ENCODE results near the gene NBEA. TPM values are rescaled to one million over a fixed set of nuclear protein-coding genes. Genes with fewer than 3 reads are reported as not detected.

Gene NBEA
- total RNA-seq, 4 donors from 2014 or later: 0.34 to 10.3 (median 2.4) TPM

GRCh38 chr13:34900288-34900739 is 41.8 kb upstream of the NBEA start:
- H3K27me3 ChIP-seq: no peaks in the 10 kb centered on the region
- TF ChIP-seq POLR2A (IDR thresholded peaks at IDR 0.05) (no peak), CTCF (IDR thresholded peaks at IDR 0.05) (no peak)
- H3K4me3 ChIP-seq: no peak overlapping the region
- H3K36me3 ChIP-seq: no peaks in the 10 kb centered on the region
- no peaks in the 10 kb centered on the region for H3K9me3 ChIP-seq
- intact Hi-C loops (cut with DNase I): no loop called here
- H3K27ac ChIP-seq: no peak overlapping the region
- H3K4me1 ChIP-seq: no peaks in the 10 kb centered on the region
- 36 to 37% methylated on average over 2 of the region's 2 CpGs for WGBS, 2 donors
- DNase-seq: no peak

GRCh38 chr13:34901572-34901971 is 40.5 kb upstream of the NBEA start:
- Histone ChIP-seq H3K9me3 (no peaks in the 10 kb centered on the region), H3K4me3 (no peak overlapping the region), H3K4me1 (no peaks in the 10 kb centered on the region), H3K27ac (no peak overlapping the region), H3K36me3 (no peaks in the 10 kb centered on the region), H3K27me3 (no peaks in the 10 kb centered on the region)
- DNase-seq: no peak
- intact Hi-C loops (cut with DNase I): no loop called here
- WGBS, 2 donors: 67 to 81% methylated on average over 4 to 5 of the region's 5 CpGs
- TF ChIP-seq CTCF (IDR thresholded peaks at IDR 0.05) (no peak), POLR2A (IDR thresholded peaks at IDR 0.05) (no peak)

DNA sequence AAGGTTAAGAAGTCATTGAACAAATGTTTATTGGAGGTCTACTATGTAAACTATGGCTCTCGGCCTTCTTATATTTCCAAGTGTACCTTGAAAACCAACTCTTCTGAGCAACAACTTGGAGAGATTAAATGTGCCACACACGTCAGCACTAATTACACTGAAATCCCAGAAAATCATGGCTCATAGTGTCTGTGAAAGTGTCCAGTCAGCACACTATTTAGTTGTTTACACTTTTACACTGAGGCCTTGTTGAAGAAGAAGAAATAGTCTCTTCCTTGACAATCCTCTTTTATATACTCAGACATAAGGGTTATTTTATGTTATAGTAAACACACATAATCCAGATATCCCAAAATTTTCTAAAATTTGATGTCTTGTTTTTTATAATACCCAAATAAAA is 30.9 kb upstream of the NBEA start:
- Histone ChIP-seq H3K4me3 (no peak overlapping the region), H3K9me3 (no peaks in the 10 kb centered on the region), H3K4me1 (no peaks in the 10 kb centered on the region), H3K36me3 (no peaks in the 10 kb centered on the region), H3K27me3 (no peaks in the 10 kb centered on the region), H3K27ac (no peak overlapping the region)
- TF ChIP-seq CTCF (IDR thresholded peaks at IDR 0.05) (no peak), POLR2A (IDR thresholded peaks at IDR 0.05) (no peak)
- WGBS, 2 donors: 53 to 60% methylated on average over 2 of the region's 2 CpGs
- intact Hi-C loops (cut with DNase I): no loop called here
- no peak for DNase-seq

DNA sequence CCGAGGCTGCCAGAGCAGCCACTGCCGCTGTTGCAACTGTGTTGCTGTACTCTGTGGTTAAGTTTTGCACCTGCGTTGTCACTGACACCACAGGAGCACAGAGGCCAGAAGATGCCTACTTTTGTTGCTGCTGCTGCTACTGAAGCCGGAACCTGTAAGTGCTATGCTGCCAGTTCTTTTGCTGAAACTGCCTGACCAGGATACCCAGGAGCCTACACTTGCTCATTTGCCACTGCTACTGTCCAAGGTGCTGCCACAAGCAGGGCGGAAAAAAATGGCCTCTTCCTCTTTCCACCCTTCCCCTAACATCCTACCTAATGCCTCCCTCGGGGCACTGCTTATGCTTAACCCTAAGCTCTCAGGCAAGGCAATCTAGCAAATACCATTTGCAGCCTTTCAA is 29.0 kb upstream of the NBEA start:
- Histone ChIP-seq H3K36me3 (no peaks in the 10 kb centered on the region), H3K27me3 (no peaks in the 10 kb centered on the region), H3K27ac (no peak overlapping the region), H3K9me3 (no peaks in the 10 kb centered on the region), H3K4me3 (no peak overlapping the region), H3K4me1 (no peaks in the 10 kb centered on the region)
- intact Hi-C loops (cut with DNase I): no loop called here
- DNase-seq: no peak
- WGBS, 2 donors: 43 to 44% methylated on average over 6 of the region's 6 CpGs
- TF ChIP-seq CTCF (IDR thresholded peaks at IDR 0.05) (no peak), POLR2A (IDR thresholded peaks at IDR 0.05) (no peak)

GRCh38 chr13:34914416-34914815 is 27.7 kb upstream of the NBEA start:
- H3K4me3 ChIP-seq: no peak overlapping the region
- WGBS, 2 donors: 7 to 16% methylated on average over 2 of the region's 2 CpGs
- H3K9me3 ChIP-seq: no peaks in the 10 kb centered on the region
- intact Hi-C loops (cut with DNase I): no loop called here
- no peaks in the 10 kb centered on the region for H3K4me1 ChIP-seq
- H3K36me3 ChIP-seq: no peaks in the 10 kb centered on the region
- TF ChIP-seq POLR2A (IDR thresholded peaks at IDR 0.05): no peak
- TF ChIP-seq CTCF (IDR thresholded peaks at IDR 0.05): no peak
- no peak overlapping the region for H3K27ac ChIP-seq
- no peak for DNase-seq
- H3K27me3 ChIP-seq: no peaks in the 10 kb centered on the region
